Measurements from ENCODE around the gene APOL6.

DNA sequence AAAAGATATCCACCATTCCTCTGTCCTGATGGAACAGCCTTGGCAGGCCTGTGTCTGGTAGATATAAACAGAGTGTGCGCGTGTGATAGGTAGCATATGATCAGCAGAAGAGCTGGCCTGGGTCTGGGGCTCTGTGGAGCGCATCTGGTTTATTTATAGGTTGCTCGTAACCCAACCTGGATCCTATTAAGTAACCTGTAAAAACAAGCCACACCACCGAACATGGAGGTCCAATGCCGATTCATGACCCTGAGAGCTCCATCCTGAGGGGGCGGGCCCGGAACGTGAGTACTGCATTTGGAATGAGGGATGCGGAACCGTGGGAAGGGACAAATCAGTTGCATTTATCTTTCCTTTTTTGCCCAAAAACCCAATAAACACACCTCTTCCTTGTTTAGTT lies 37.5 kb downstream of the APOL6 start:
- TF ChIP-seq, protein P1, sequence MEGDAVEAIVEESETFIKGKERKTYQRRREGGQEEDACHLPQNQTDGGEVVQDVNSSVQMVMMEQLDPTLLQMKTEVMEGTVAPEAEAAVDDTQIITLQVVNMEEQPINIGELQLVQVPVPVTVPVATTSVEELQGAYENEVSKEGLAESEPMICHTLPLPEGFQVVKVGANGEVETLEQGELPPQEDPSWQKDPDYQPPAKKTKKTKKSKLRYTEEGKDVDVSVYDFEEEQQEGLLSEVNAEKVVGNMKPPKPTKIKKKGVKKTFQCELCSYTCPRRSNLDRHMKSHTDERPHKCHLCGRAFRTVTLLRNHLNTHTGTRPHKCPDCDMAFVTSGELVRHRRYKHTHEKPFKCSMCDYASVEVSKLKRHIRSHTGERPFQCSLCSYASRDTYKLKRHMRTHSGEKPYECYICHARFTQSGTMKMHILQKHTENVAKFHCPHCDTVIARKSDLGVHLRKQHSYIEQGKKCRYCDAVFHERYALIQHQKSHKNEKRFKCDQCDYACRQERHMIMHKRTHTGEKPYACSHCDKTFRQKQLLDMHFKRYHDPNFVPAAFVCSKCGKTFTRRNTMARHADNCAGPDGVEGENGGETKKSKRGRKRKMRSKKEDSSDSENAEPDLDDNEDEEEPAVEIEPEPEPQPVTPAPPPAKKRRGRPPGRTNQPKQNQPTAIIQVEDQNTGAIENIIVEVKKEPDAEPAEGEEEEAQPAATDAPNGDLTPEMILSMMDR (IDR thresholded peaks at IDR 0.05; ENCODE audit: low read depth, low read length) = no peak
- no peak for TF ChIP-seq POLR2A (IDR thresholded peaks at IDR 0.05; ENCODE audit: extremely low read depth, insufficient read length)
- TF ChIP-seq, protein P2, sequence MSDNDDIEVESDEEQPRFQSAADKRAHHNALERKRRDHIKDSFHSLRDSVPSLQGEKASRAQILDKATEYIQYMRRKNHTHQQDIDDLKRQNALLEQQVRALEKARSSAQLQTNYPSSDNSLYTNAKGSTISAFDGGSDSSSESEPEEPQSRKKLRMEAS (IDR thresholded peaks at IDR 0.05; ENCODE audit: low read depth, low read length) = no peak

Data from NB4 (cell line).